Measurements from ENCODE around the gene TGM2. TPM values are rescaled to one million over a fixed set of nuclear protein-coding genes. Genes with fewer than 3 reads are reported as not detected.

TGM2 gene
- total RNA-seq, 1 donor from 2014 or later, result 529 TPM

GRCh38 chr20:38162149-38162548, 2.9 kb downstream of the TGM2 start:
- intact Hi-C loops (cut with DNase I), result no loop called here
- H3K9me3 ChIP-seq, result no peaks in the 10 kb centered on the region
- DNase-seq (ENCODE audit: low spot score in 2 of 2), result no peak
- H3K27ac ChIP-seq, result peak overlapping the region; percentile 27 to 88
- peaks cover 4 to 7% of the 10 kb centered on the region in 2 donors for H3K36me3 ChIP-seq
- TF ChIP-seq, protein P1, sequence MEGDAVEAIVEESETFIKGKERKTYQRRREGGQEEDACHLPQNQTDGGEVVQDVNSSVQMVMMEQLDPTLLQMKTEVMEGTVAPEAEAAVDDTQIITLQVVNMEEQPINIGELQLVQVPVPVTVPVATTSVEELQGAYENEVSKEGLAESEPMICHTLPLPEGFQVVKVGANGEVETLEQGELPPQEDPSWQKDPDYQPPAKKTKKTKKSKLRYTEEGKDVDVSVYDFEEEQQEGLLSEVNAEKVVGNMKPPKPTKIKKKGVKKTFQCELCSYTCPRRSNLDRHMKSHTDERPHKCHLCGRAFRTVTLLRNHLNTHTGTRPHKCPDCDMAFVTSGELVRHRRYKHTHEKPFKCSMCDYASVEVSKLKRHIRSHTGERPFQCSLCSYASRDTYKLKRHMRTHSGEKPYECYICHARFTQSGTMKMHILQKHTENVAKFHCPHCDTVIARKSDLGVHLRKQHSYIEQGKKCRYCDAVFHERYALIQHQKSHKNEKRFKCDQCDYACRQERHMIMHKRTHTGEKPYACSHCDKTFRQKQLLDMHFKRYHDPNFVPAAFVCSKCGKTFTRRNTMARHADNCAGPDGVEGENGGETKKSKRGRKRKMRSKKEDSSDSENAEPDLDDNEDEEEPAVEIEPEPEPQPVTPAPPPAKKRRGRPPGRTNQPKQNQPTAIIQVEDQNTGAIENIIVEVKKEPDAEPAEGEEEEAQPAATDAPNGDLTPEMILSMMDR (IDR thresholded peaks at IDR 0.05), result no peak
- peaks cover 9 to 41% of the 10 kb centered on the region in 2 donors for H3K4me1 ChIP-seq
- no peak overlapping the region for H3K4me3 ChIP-seq
- H3K27me3 ChIP-seq, result no peaks in the 10 kb centered on the region

DNA sequence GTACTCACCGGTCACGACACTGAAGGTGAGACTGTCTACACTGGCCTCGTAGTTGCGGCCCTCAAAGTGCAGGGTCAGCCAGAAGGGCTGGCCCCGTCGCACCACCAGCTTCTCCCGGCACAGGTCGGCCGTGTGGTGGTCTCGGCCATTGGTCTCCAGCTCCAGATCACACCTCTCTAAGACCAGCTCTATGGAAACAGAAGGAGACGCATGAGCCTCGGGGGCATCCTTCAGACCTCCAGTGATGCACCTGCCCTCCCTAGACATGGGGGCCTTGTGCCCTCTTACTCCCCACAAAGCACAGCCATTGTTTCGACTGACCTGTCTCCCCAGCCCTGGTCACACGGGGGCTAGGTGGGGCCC, 3.7 kb downstream of the TGM2 start:
- Histone ChIP-seq H3K36me3 (peaks cover 4 to 7% of the 10 kb centered on the region in 2 donors), H3K27me3 (no peaks in the 10 kb centered on the region), H3K9me3 (no peaks in the 10 kb centered on the region), H3K4me3 (no peak overlapping the region), H3K4me1 (peaks cover 10 to 42% of the 10 kb centered on the region in 2 donors), H3K27ac (peak overlapping the region in 1 of 2 donors; percentile 88)
- intact Hi-C loops (cut with DNase I), result no loop called here
- DNase-seq (ENCODE audit: low spot score in 2 of 2), result no peak
- TF ChIP-seq, protein P1 (IDR thresholded peaks at IDR 0.05), result no peak

DNA sequence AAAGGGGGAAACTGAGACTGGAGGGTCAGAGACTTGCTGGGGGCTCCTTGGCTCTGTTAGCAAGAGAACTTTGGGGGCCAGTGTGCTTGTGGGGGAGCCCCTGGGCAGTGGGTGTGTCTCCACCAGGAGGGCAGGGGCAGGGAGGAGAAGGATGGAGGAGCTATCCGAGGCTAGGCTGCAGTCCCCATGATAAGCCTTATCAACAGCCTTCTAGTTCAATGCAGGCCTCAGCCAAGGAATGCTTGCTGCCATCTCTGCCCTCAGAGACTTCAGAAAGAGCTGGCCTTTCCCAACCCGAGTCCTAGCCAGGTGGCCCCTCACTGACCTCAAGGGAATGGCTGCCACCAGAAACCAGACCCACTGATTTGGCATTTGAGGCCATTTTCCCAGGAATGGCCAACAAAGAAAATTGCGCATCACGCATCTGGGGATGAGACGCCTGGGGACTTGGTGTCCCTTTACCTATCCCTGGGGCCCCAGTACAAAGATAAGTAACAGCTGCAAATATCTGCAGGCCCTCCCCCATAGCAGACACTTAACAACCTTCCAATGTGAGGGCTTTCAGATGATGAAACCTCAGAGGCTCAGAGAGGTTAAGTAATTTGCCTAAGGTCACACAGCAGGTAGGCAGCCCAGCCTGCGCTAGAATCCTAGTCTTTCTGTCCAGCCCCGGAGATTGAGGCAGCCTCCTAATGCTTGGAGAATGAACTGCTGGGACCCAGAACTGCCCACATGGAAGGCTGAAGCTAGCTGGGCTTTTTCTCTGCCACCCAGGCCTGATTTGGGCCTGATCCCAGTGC, 4.9 kb downstream of the TGM2 start:
- no peak for DNase-seq (ENCODE audit: low spot score in 2 of 2)
- intact Hi-C loops (cut with DNase I), result no loop called here
- peaks cover 13 to 14% of the 10 kb centered on the region in 2 donors for H3K36me3 ChIP-seq
- TF ChIP-seq, protein P1 (IDR thresholded peaks at IDR 0.05), result no peak
- no peaks in the 10 kb centered on the region for H3K9me3 ChIP-seq
- peaks cover 6 to 36% of the 10 kb centered on the region in 2 donors for H3K4me1 ChIP-seq
- H3K27me3 ChIP-seq, result no peaks in the 10 kb centered on the region
- no peak overlapping the region for H3K4me3 ChIP-seq
- peak overlapping the region; percentile 88 to 89 for H3K27ac ChIP-seq

GRCh38 chr20:38159566-38159956, 5.5 kb downstream of the TGM2 start:
- no peaks in the 10 kb centered on the region for H3K27me3 ChIP-seq
- TF ChIP-seq, protein P1 (IDR thresholded peaks at IDR 0.05), result no peak
- H3K27ac ChIP-seq, result peak overlapping the region; percentile 88 to 89
- no peak for DNase-seq (ENCODE audit: low spot score in 2 of 2)
- peaks cover 6 to 36% of the 10 kb centered on the region in 2 donors for H3K4me1 ChIP-seq
- H3K9me3 ChIP-seq, result no peaks in the 10 kb centered on the region
- intact Hi-C loops (cut with DNase I), result no loop called here
- H3K36me3 ChIP-seq, result peaks cover 17% of the 10 kb centered on the region in 2 donors
- H3K4me3 ChIP-seq, result no peak overlapping the region

DNA sequence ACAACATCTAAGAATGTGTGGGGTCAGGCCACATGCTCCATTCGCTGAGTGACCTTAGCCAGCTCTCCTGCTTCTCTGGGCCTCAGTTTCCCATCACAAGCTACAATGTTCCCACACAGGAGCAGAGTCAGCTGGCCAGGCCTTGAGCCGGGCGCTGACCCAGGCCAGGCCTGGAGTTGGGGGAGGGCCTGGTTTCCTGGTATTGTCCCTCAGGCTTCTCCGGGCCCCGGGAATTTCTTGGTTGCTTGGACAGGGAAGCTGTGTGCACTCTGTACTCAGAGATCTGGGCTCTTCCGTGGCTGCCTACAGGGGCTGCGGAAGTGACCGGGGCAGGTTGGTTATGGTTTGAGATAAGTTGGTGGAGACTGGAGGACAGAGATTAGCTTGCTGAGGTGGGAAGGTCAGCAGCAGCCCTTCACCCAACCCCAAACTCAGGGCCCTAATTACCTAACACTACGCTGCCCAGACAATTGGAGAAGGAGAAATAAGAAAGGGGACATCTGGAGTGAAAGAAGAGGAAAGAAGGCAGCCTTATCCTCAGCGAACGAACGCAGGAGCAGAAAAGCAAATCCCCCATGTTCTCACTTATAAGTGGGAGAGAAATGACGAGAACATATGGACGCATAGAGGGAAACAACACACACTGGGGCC, 6.2 kb downstream of the TGM2 start:
- intact Hi-C loops (cut with DNase I), result no loop called here
- no peaks in the 10 kb centered on the region for H3K9me3 ChIP-seq
- H3K27ac ChIP-seq, result peak overlapping the region; percentile 88 to 89
- TF ChIP-seq, protein P1 (IDR thresholded peaks at IDR 0.05), result no peak
- H3K27me3 ChIP-seq, result no peaks in the 10 kb centered on the region
- peaks cover 4 to 31% of the 10 kb centered on the region in 2 donors for H3K4me1 ChIP-seq
- DNase-seq (ENCODE audit: low spot score in 2 of 2), result peak in 1 of 2 donors; percentile 72
- H3K36me3 ChIP-seq, result peaks cover 21 to 24% of the 10 kb centered on the region in 2 donors
- H3K4me3 ChIP-seq, result no peak overlapping the region

Data from ascending aorta (tissue), 2 donors.